ENCODE results near the gene MTHFD1L.

The MTHFD1L gene

GRCh38 chr6:150863213-150863928, 2.1 kb upstream of the MTHFD1L start:
- Histone ChIP-seq H3K9me3 (ENCODE audit: severe bottlenecking) (no peaks in the 10 kb centered on the region), H3K27ac (no peak overlapping the region), H3K36me3 (peaks cover 4% of the 10 kb centered on the region; the same call in 1 of the 2 replicates), H3K4me3 (ENCODE audit: low read depth, low read length) (no peak overlapping the region), H3K27me3 (ENCODE audit: insufficient read depth, low read depth, severe bottlenecking) (no peaks in the 10 kb centered on the region)
- DNase-seq, result no peak
- TF ChIP-seq CTCF (IDR thresholded peaks at IDR 0.05; ENCODE audit: low read depth, low read length), result no peak

- DNase-seq, result no peak
- H3K36me3 ChIP-seq, result peaks cover 4% of the 10 kb centered on the region; the same call in 1 of the 2 replicates
- peak overlapping the region; percentile 92 for H3K4me3 ChIP-seq (ENCODE audit: low read depth, low read length)
- H3K27me3 ChIP-seq (ENCODE audit: insufficient read depth, low read depth, severe bottlenecking), result no peaks in the 10 kb centered on the region
- H3K27ac ChIP-seq, result peak overlapping the region; percentile 91
- no peaks in the 10 kb centered on the region for H3K9me3 ChIP-seq (ENCODE audit: severe bottlenecking)
- TF ChIP-seq CTCF (IDR thresholded peaks at IDR 0.05; ENCODE audit: low read depth, low read length), result no peak
Observed at GRCh38 chr6:150865043-150865405, 478 bp upstream of the MTHFD1L start.

- peaks cover 4% of the 10 kb centered on the region; the same call in 1 of the 2 replicates for H3K36me3 ChIP-seq
- DNase-seq, result peak; percentile 93
- H3K27me3 ChIP-seq (ENCODE audit: insufficient read depth, low read depth, severe bottlenecking), result no peaks in the 10 kb centered on the region
- peak overlapping the region; percentile 92 for H3K4me3 ChIP-seq (ENCODE audit: low read depth, low read length)
- TF ChIP-seq CTCF (IDR thresholded peaks at IDR 0.05; ENCODE audit: low read depth, low read length), result no peak
- H3K9me3 ChIP-seq (ENCODE audit: severe bottlenecking), result no peaks in the 10 kb centered on the region
- H3K27ac ChIP-seq, result peak overlapping the region; percentile 91
Observed at GRCh38 chr6:150866147-150866990, 867 bp downstream of the MTHFD1L start.

GRCh38 chr6:150866991-150867501, 1.5 kb downstream of the MTHFD1L start:
- Histone ChIP-seq H3K4me3 (ENCODE audit: low read depth, low read length) (peak overlapping the region; percentile 92), H3K9me3 (ENCODE audit: severe bottlenecking) (no peaks in the 10 kb centered on the region), H3K36me3 (peaks cover 4% of the 10 kb centered on the region; the same call in 1 of the 2 replicates), H3K27me3 (ENCODE audit: insufficient read depth, low read depth, severe bottlenecking) (no peaks in the 10 kb centered on the region), H3K27ac (peak overlapping the region; percentile 91)
- no peak for DNase-seq
- no peak for TF ChIP-seq CTCF (IDR thresholded peaks at IDR 0.05; ENCODE audit: low read depth, low read length)

- Histone ChIP-seq H3K27ac (no peak overlapping the region), H3K36me3 (peaks cover 4% of the 10 kb centered on the region; the same call in 1 of the 2 replicates), H3K4me3 (ENCODE audit: low read depth, low read length) (no peak overlapping the region), H3K27me3 (ENCODE audit: insufficient read depth, low read depth, severe bottlenecking) (no peaks in the 10 kb centered on the region), H3K9me3 (ENCODE audit: severe bottlenecking) (no peaks in the 10 kb centered on the region)
- TF ChIP-seq CTCF (IDR thresholded peaks at IDR 0.05; ENCODE audit: low read depth, low read length), result no peak
- DNase-seq, result no peak
Observed at GRCh38 chr6:150868759-150869158, 3.3 kb downstream of the MTHFD1L start.

All from WERI-Rb-1 (cell line).